ENCODE results near the gene NTM.

Gene NTM

DNA sequence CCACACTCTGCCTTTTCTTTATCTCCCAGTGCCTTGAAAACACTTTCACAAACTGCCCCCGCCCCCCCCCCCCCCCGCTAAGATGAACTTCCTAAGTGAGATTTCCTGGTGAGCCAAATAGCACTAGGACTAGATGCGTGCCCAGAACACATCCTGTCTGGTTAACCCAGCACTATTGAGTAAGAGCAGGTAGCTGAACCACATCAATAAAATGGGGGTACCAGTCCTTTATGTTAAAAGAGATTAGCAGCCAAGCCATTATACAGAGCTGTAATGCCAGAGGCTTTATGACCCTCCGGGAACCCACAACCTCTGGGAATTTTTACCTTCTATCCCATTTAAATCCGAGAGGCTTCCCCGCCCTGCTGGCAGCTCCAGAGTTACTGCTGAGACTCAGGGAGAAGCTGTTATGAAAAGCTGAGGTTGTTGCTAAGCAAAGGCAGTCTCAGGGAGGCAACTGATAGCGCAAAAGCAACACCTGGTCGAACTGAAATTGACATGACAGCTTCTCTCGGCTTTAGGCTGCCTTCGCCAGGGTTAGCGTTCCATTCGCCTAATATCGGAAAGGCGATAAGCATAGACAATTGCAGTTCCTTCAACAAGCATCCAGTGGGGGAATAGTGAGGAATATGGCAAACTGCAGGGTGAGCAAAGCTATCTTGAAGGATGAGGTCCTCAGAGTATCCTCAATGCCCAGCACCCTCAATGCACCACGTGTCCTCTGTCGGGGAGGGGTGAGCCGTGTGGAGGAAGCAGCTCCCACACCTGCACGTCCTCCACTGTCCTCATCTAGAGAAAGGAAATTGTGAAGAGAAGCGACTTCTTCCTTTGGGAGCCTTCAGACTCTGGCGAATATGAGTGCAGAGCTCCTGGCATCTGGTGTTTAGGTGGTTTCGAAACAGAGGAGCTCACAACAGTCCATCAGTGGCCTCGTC is 977.0 kb downstream of the NTM start:
- TF ChIP-seq, protein P1, sequence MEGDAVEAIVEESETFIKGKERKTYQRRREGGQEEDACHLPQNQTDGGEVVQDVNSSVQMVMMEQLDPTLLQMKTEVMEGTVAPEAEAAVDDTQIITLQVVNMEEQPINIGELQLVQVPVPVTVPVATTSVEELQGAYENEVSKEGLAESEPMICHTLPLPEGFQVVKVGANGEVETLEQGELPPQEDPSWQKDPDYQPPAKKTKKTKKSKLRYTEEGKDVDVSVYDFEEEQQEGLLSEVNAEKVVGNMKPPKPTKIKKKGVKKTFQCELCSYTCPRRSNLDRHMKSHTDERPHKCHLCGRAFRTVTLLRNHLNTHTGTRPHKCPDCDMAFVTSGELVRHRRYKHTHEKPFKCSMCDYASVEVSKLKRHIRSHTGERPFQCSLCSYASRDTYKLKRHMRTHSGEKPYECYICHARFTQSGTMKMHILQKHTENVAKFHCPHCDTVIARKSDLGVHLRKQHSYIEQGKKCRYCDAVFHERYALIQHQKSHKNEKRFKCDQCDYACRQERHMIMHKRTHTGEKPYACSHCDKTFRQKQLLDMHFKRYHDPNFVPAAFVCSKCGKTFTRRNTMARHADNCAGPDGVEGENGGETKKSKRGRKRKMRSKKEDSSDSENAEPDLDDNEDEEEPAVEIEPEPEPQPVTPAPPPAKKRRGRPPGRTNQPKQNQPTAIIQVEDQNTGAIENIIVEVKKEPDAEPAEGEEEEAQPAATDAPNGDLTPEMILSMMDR (conservative IDR thresholded peaks at IDR 0.05) = no peak
- TF ChIP-seq ZFX (IDR thresholded peaks at IDR 0.05) = no peak
- no peak overlapping the region for H3K27ac ChIP-seq

DNA sequence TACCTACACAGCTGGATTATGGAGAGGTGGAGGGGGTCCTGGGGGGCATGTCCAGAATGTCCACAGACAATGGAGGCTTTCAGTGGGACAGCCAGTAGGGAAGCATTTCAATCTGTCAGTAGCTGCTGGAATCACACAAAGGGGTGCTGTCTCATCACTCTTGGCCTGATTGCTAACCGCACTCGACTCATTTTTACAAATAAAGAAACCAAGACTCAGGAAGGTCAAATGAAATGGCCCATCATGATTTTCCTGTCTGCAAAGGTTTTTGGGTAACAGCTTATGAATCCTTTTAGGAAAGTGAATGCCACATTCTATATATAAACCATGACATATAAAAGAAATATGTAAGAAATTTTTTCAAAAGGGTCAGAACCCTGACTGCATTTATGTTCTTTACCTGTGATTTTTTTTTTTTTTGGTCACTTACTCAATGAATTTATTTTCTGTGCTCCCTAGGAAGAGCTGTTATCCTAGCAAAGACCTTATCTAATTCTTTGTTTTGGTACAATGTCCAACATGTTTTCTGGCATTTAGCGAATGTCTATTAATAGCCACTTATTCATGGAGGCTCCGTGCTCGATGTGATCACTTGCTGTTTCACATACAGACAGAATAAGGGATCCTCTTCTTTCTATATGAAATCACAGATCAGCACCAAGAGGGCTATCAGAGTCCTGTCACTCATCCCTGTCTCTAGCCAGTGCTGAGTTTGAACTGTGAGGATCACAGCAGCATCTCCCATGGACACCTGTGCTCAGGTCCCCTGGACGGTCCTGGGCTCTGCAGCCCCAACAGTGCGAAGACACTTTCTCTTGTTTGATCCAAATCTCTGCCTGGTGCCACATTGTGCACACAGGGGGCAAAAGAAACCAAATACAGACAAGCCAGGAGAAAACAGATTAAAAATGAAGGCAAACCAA is 979.7 kb downstream of the NTM start:
- TF ChIP-seq, protein P1 (conservative IDR thresholded peaks at IDR 0.05) = no peak
- TF ChIP-seq ZFX (IDR thresholded peaks at IDR 0.05) = no peak
- no peak overlapping the region for H3K27ac ChIP-seq

DNA sequence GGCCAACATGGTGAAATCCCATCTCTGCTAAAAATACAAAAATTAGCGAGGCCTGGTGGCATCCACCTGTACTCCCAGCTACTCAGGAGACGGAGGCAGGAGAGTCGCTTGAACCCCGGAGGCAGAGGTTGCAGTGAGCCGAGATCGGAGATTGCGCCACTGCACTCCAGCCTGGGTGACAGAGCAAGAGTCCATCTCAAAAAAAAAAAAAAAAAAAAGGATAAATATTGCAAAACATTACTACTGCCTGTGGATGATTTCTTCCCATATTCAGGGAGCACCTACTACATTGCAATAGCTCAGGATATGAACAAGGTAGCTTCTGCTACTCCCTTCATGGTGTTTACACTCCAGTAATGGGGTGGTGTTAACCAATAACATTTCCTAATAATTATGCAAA is 980.6 kb downstream of the NTM start:
- H3K27ac ChIP-seq = no peak overlapping the region
- TF ChIP-seq ZFX (IDR thresholded peaks at IDR 0.05) = no peak
- TF ChIP-seq, protein P1 (conservative IDR thresholded peaks at IDR 0.05) = no peak

DNA sequence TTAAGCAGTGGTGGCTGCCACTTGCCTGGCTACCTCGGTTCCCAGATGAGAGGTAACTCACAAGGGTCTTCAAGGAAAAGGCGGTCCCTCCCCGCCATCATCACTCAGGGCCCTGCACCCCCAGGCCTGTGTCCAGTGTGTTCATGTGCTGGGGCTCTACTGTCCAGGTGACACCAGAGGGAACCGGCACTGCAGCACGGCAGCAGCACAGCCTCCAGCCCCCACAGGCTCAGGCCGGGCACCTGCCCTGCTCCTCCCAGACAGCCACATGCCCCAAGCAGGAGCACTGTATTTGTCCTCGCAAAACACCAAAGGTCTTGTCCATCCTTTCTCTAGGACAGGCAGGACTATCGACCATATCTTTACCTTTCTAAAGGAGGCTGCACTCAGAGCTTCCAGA is 982.1 kb downstream of the NTM start:
- no peak overlapping the region for H3K27ac ChIP-seq
- no peak for TF ChIP-seq ZFX (IDR thresholded peaks at IDR 0.05)
- TF ChIP-seq, protein P1 (conservative IDR thresholded peaks at IDR 0.05) = no peak

DNA sequence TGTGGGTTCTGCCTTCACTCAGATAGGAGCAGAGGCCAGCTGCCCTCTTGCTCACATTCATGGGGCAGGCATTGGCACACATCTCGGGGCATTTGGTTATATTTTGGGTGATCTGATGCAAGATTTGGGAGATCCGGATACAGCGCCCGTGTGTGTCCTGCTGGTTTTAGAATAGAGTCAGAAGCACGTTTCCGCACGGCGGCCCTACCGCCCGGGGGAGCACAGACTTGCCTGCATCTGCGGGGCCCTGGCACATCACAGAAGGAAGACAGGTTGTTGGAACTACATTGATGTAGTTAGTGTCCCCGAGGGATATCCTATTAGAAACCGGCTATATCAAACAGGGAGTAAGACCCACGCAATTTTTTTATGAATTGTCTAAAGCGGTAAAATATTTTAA is 982.8 kb downstream of the NTM start:
- H3K27ac ChIP-seq = no peak overlapping the region
- no peak for TF ChIP-seq ZFX (IDR thresholded peaks at IDR 0.05)
- TF ChIP-seq, protein P1 (conservative IDR thresholded peaks at IDR 0.05) = no peak

DNA sequence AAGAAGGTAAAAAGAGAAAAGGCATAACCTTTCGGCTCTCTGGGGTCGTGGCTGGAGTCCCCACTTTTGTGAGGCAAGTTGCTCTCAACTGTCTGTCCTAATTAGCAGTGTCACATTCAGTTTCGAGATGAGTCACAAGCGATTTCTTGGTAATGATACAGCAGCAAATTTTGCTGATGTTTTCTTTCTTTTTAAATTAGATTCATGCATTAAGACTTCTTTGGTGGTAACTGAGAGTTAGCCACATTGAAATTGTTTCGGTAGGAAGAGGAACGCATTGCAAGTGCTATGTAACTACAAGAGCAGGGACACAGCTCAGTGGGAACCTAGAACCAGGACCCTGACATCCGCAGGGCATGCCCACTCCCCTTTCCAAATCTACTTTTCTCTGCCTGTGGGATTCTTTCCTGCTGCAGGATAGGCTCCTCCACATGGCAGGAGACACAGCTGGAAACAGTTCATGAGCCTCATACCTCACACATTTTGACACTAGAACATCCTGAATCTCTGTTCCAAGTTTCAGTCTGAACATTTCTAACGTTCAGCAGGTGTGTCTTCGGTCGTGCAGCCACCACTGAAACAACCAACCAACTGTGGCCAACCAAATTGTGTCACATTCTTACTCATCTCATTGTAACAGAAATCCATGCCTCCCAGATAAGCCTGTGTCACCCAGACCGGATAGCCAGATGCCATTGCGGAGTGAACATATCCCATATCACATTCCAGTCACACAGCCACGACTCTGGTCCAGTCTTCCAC is 987.6 kb downstream of the NTM start:
- H3K27ac ChIP-seq = no peak overlapping the region
- TF ChIP-seq ZFX (IDR thresholded peaks at IDR 0.05) = no peak
- TF ChIP-seq, protein P1 (conservative IDR thresholded peaks at IDR 0.05) = no peak

Data from C4-2B (cell line).